ENCODE measurements around the gene RGS7. TPM values are rescaled to one million over a fixed set of nuclear protein-coding genes. Genes with fewer than 3 reads are reported as not detected.

Gene RGS7
- total RNA-seq, 1 experiment from 2014 or later, result 0.10 TPM

- H3K9me3 ChIP-seq (ENCODE audit: control insufficient read depth, insufficient read depth, low read depth, low read length), result no peaks in the 10 kb centered on the region
- H3K27ac ChIP-seq (ENCODE audit: low read length), result no peak overlapping the region
- no TSS peak for BruUV-seq (replicated peaks)
- H3K4me1 ChIP-seq (ENCODE audit: control insufficient read depth, insufficient read depth, low read length), result no peaks in the 10 kb centered on the region
- ATAC-seq (no peak), DNase-seq (ENCODE audit: low read depth, low spot score) (no peak)
- no peak overlapping the region for H3K4me3 ChIP-seq (ENCODE audit: low read depth in 2 of 2, low read length in 2 of 2)
- no peaks in the 10 kb centered on the region for H3K27me3 ChIP-seq (ENCODE audit: control insufficient read depth, insufficient read depth, low read length)
- intact Hi-C loops (cut with micrococcal nuclease; ENCODE audit: unreplicated experiment), result no loop called here
- ChIA-PET POLR2A (interaction anchor here (0.6 kb wide), 1 partner anchor 543 kb away, joined by 3 read pairs; no protein-coding TSS in a partner anchor), CTCF (no interaction called here)
- TF ChIP-seq CTCF (IDR thresholded peaks at IDR 0.05) (no peak), SIN3A (IDR thresholded peaks at IDR 0.05; ENCODE audit: borderline replicate concordance, insufficient read depth, low read depth, low read length) (no peak), POLR2AphosphoS5 (IDR thresholded peaks at IDR 0.05; ENCODE audit: low read depth, low read length) (no peak), TCF7L2 (IDR thresholded peaks at IDR 0.05; ENCODE audit: low read depth, low read length) (no peak), REST (IDR thresholded peaks at IDR 0.05; ENCODE audit: insufficient read depth in 1 of 2, low read depth in 2 of 2, low read length in 1 of 2) (no peak)
- no peaks in the 10 kb centered on the region for H3K36me3 ChIP-seq (ENCODE audit: control insufficient read depth, insufficient read depth, low read length)
- in situ Hi-C loops (cut with HindIII; ENCODE audit: low pct_unique_long_range_greater_than_20kb, low sequenced_read_pairs), result no loop called here
Observed at GRCh38 chr1:241310451-241310850, 46.6 kb downstream of the RGS7 start.

GRCh38 chr1:241309651-241310050, 47.4 kb downstream of the RGS7 start:
- no peak overlapping the region for H3K27ac ChIP-seq (ENCODE audit: low read length)
- ATAC-seq, result no peak
- DNase-seq (ENCODE audit: low read depth, low spot score), result no peak
- TF ChIP-seq TCF7L2 (IDR thresholded peaks at IDR 0.05; ENCODE audit: low read depth, low read length) (no peak), SIN3A (IDR thresholded peaks at IDR 0.05; ENCODE audit: borderline replicate concordance, insufficient read depth, low read depth, low read length) (no peak), REST (IDR thresholded peaks at IDR 0.05; ENCODE audit: insufficient read depth in 1 of 2, low read depth in 2 of 2, low read length in 1 of 2) (no peak), POLR2AphosphoS5 (IDR thresholded peaks at IDR 0.05; ENCODE audit: low read depth, low read length) (no peak), CTCF (IDR thresholded peaks at IDR 0.05) (no peak)
- no peaks in the 10 kb centered on the region for H3K9me3 ChIP-seq (ENCODE audit: control insufficient read depth, insufficient read depth, low read depth, low read length)
- intact Hi-C loops (cut with micrococcal nuclease; ENCODE audit: unreplicated experiment), result no loop called here
- in situ Hi-C loops (cut with HindIII; ENCODE audit: low pct_unique_long_range_greater_than_20kb, low sequenced_read_pairs), result no loop called here
- POLR2A ChIA-PET, result no interaction called here
- CTCF ChIA-PET, result no interaction called here
- H3K4me1 ChIP-seq (ENCODE audit: control insufficient read depth, insufficient read depth, low read length), result no peaks in the 10 kb centered on the region
- no peaks in the 10 kb centered on the region for H3K27me3 ChIP-seq (ENCODE audit: control insufficient read depth, insufficient read depth, low read length)
- H3K36me3 ChIP-seq (ENCODE audit: control insufficient read depth, insufficient read depth, low read length), result no peaks in the 10 kb centered on the region
- no peak overlapping the region for H3K4me3 ChIP-seq (ENCODE audit: low read depth in 2 of 2, low read length in 2 of 2)
- no TSS peak for BruUV-seq (replicated peaks)
